Hematopoietic multipotent progenitor cell treated with erythropoietin and hydrocortisone succinate and interleukin-3 and kit ligand, for 17 days (in vitro differentiated cells): ENCODE data around the gene CCDC68.

Source experiments
- DNase-seq: peaks from one replicate; pipeline ENCODE4 v3.0.0-alpha.2; 2015; ENCODE audit warnings: low spot score

CCDC68 gene

GRCh38 chr18:54961016-54961423 is 1.8 kb upstream of the CCDC68 start:
- no peak for DNase-seq

GRCh38 chr18:54960197-54960596 is 936 bp upstream of the CCDC68 start:
- DNase-seq = no peak

GRCh38 chr18:54957996-54958395 is 1.3 kb downstream of the CCDC68 start:
- peak; percentile 29 for DNase-seq

- DNase-seq = no peak
Measured at GRCh38 chr18:54957296-54957832, 1.9 kb downstream of the CCDC68 start.

- DNase-seq = no peak
Measured at GRCh38 chr18:54956506-54956905, 2.8 kb downstream of the CCDC68 start.

- no peak for DNase-seq
Measured at GRCh38 chr18:54952026-54952425, 7.2 kb downstream of the CCDC68 start.

- no peak for DNase-seq
Measured at GRCh38 chr18:54950221-54950620, 9.0 kb downstream of the CCDC68 start.

GRCh38 chr18:54949588-54949987 is 9.7 kb downstream of the CCDC68 start:
- DNase-seq = no peak

- DNase-seq = no peak
Measured at GRCh38 chr18:54948350-54948837, 10.9 kb downstream of the CCDC68 start.

- DNase-seq = peak; percentile 58
Measured at GRCh38 chr18:54947091-54947490, 12.2 kb downstream of the CCDC68 start.

GRCh38 chr18:54946149-54946581 is 13.1 kb downstream of the CCDC68 start:
- peak; percentile 71 for DNase-seq

GRCh38 chr18:54945576-54946125 is 13.6 kb downstream of the CCDC68 start:
- DNase-seq = peak; percentile 22

GRCh38 chr18:54942569-54942968 is 16.7 kb downstream of the CCDC68 start:
- no peak for DNase-seq

GRCh38 chr18:54942144-54942543 is 17.1 kb downstream of the CCDC68 start:
- no peak for DNase-seq

- no peak for DNase-seq
Measured at GRCh38 chr18:54939361-54939917, 19.8 kb downstream of the CCDC68 start.

GRCh38 chr18:54938506-54938905 is 20.8 kb downstream of the CCDC68 start:
- no peak for DNase-seq

GRCh38 chr18:54932472-54932871 is 26.8 kb downstream of the CCDC68 start:
- no peak for DNase-seq

- no peak for DNase-seq
Measured at GRCh38 chr18:54931152-54931551, 28.1 kb downstream of the CCDC68 start.

- no peak for DNase-seq
Measured at GRCh38 chr18:54928236-54928635, 31.0 kb downstream of the CCDC68 start.

- DNase-seq = no peak
Measured at GRCh38 chr18:54926593-54927325, 32.5 kb downstream of the CCDC68 start.

GRCh38 chr18:54924948-54925347 is 34.3 kb downstream of the CCDC68 start:
- no peak for DNase-seq

- DNase-seq = no peak
Measured at GRCh38 chr18:54923339-54923956, 35.8 kb downstream of the CCDC68 start.

GRCh38 chr18:54919412-54919811 is 39.8 kb downstream of the CCDC68 start:
- DNase-seq = no peak
